CD4-positive, alpha-beta T cell treated with Interleukin-1 beta for 1 hour (primary cell): ENCODE results near the gene SUN5.
"Not testable (repeated sequence)": the region's sequence is repeated elsewhere in the genome, so short reads cannot be mapped to it uniquely, and the experiment has no call there.

Source experiments
- DNase-seq, 2 donors: peaks; one replicate each; pipeline ENCODE4 v3.0.0-alpha.2; 2020 to 2022

SUN5 gene, protein sequence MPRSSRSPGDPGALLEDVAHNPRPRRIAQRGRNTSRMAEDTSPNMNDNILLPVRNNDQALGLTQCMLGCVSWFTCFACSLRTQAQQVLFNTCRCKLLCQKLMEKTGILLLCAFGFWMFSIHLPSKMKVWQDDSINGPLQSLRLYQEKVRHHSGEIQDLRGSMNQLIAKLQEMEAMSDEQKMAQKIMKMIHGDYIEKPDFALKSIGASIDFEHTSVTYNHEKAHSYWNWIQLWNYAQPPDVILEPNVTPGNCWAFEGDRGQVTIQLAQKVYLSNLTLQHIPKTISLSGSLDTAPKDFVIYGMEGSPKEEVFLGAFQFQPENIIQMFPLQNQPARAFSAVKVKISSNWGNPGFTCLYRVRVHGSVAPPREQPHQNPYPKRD

DNA sequence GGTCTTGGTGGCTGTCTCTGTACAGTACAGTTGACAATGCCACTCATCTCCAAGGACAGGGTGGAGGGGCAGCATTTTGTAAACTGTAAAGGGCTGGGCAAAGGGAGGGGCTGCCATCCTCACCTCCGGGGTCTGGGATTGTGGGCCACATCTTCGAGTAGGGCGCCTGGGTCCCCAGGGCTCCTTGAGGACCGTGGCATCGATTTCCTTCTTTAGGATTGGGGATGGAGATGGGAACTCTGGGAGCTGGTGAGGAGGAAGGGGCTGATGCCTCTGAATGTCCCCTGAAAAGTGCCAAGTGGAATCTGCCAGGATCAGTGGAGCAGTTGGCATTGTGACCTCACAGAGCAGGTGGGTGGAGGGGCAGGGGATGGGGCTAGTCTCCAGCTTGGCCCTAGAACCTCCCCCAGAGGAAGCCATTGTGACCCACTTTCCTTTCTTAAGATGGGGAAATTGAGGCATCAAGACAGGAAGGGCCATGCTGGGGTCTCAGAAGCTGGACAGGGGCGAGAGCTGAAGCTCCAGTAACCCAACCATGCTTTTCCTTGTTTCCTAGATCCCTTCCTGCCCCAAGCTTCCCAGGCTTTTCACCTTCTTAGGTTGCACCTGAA, at the start of gene SUN5:
TSS of gene SUN5 (minus strand) at position 293 of the 611 bp plus-strand sequence. CDS start at position 200, 93 bp downstream.
- DNase-seq, result no peak

DNA sequence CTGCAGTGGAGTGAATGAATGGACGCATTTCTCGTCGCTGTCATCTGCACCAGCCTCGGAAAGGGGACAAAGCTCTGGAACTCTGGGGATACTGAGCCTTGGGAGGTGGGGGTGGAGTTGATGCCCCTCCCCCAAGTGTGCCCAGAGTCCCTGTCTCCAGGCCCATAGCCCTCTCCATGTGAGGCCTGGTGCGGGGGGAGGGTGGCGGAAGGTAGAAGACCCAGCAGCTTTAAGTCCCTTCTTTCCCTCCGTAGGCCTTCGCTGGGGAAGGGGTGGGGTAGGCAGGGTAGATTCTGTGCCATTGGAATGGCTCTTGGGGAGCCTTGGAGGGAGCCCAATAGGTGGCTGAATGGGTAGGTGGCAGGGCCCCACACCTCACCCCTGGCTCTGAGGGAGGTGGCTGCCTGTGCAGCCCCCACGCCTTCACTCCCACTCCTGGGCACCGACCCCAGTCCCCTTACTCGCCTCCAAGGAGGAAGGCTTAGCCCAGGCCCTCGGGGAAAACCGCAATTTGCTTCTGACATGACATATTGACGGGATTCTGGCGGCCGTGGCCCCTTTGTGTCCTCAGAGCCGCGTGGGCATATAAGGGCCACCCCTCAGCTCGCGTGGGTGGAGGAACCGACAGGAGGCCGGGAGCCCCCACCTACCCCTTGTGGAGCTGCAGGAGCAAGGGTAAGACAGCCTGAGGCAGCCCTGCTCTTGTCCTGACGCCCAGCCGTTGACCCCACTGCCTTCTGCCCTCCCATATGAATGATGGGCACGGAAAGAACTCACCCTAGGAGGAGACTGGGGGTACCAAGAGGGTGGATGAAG, 49.3 kb upstream of the SUN5 start, which contains the start of gene BPIFB3:
TSS of gene BPIFB3 (plus strand) at position 613 of the 816 bp plus-strand sequence. CDS start 1,533 bp downstream, outside the sequence.
- no peak for DNase-seq

DNA sequence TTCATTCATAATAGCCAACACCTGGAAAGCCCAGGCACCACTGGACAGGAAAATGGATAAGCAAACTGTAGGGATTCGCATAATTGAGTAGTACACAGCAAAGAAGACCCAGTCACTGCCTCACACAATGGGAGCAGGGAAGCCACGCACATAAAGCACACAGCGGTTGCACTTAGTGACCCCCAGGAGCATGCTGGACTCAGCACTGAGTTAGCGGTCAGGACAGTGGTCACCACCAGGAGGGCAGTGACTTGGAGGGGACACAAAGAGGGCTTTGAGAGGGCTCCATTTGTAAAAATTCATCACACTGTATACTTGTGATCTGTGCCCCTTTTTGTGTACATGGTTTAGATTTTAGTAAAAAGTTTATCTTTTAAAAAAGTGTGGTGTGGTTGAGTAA, 47.1 kb upstream of the SUN5 start:
- no peak for DNase-seq

DNA sequence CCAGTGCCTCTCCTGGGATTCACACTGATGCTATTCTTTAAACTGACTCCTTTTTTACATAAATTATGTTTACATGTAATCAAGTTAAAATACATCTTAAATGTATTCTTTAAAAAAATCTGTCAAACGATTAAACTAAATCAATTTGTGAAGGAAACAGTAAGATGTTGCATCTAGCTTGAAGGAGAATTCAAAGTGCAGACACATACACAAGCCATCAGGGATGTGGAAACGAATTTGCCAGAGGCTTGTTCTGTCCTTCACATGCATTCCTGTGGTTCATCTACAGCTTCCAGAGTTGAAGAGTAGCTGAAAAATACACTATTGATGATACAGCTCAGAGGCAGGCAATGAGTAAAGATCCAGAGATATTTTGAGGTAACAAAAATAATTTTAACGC, 42.2 kb upstream of the SUN5 start:
- no peak for DNase-seq

DNA sequence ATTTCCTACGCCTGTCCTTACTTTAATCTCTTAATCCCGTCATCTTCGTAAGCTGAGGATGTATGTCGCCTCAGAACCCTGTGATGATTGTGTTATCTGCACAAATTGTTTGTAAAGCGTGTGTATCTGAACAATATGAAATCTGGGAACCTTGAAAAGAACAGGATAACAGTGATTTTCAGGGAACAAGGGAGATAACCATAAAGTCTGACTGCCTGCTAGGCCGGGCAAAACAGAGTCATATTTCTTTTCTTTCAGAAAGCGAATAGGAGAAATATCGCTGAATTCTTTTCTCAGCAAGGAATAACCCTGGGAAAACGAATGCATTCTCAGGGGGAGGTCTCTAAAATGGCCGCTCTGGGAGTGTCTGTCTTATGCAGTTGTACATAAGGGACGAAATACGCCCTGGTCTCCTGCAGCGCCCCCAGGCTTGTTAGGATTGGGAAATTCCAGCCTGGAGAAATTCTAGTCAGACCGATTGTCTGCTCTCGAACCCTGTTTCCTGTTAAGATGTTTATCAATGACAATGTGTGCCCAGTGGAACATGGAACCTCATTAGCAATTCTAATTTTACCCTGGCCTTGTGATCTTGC, 41.0 kb upstream of the SUN5 start:
- DNase-seq, result not testable (repeated sequence)

DNA sequence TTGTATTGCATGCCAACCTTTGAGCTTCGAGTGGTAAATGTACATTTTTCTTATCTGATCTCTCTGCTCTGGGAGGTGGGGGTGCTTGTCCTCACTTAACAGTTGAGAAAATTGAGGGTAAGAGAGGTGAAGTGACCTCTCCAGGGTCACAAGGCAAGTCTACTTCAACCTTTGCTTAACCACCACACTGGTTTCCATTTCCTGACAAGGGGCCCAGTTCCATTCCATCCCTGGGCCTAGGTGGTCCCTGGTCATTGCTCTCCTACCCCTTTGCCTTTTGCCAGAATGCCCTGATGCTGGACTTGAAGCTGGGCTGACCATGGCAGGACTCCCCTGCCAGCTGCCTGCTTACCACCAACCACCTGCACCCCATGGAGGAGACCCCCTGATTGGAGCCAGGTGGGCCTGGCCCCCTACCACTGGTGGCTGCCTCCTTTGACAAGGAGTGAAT, 39.5 kb upstream of the SUN5 start:
- DNase-seq, result no peak

DNA sequence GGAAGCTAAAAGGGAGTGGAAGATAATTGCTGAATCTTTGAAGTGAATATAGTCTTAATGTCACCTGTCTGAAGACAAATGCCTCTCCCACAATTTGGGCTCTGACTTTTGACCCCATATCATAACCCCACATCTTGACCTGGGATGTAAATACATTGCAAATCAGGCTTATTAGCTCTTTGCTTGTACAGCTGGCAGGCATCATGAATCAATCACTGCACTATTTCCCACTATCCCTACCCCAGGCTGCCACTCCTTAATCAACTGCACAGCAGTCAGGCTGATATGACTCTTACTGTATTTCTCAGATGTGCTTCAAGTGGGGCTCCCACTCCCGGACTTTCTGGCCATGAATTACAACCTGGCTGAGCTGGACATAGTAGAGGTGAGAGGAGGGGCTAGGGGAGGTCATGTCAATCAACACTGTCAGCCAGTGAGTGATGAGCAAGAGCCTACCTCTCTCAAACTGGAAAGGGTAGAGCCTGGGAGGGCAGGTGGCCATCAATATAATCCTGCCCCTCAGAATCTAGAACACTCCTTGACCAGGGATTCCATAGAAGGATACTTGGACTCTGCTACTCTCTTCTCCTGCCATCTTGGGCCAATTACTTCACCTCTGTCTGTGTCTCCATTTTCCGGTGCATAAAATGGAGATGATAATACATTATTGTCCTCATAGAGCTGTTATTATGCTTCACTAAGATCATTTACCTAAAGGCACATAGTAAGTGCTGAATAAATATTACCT, 38.9 kb upstream of the SUN5 start:
- DNase-seq, result no peak

DNA sequence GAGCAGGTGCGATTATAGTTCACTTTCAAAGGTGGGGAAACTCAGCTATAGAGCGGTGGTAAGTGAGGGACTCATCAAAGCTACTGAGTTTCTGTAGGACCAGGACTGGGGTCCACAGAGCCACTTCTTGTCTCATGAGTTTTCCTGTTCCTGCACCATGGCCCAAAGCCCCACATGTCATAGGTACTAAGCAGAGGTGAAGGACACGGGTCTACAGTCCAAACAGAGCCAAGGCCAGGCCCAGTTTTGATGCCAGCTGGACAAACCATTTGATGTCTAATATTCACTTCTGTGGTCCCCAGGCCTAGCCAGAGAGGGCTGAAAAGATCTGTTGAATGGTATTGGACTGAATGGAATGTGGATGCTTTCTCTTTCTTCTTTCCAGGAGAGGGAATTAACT, 38.2 kb upstream of the SUN5 start:
- DNase-seq, result no peak

DNA sequence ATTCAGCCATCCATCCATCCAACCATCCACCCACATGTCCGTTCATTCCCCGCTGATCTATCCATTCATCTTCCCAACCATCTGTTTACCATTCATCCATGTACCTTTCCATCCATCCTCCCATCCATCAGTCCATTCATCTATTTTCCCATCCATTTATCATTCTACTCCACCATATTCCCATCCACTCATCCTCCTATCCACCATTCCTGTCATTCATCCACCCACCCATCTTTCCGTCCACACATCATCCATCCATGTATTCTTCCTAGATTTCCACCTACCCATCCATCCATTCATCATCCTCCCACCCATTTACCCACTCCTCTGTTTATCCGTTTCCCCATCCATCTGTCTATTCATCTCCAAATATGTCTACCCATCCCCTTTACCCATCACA, 34.0 kb upstream of the SUN5 start:
- no peak for DNase-seq

DNA sequence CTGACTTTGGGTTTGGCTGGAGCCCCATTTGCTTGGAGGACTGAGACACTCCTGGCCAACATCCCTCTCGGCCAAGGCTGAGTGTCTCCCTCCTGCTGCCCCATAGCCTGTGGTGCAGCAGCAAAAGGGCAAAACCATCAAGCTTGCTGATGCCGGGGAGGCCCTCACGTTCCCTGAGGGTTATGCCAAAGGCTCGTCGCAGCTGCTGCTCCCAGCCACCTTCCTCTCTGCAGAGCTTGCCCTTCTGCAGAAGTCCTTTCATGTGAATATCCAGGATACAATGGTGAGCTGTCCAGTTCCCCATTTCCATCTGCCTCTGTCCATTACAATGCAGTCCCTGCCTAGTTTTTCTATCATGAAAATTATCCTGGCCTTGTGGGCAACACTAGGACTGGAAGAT, 33.2 kb upstream of the SUN5 start:
- DNase-seq, result no peak

DNA sequence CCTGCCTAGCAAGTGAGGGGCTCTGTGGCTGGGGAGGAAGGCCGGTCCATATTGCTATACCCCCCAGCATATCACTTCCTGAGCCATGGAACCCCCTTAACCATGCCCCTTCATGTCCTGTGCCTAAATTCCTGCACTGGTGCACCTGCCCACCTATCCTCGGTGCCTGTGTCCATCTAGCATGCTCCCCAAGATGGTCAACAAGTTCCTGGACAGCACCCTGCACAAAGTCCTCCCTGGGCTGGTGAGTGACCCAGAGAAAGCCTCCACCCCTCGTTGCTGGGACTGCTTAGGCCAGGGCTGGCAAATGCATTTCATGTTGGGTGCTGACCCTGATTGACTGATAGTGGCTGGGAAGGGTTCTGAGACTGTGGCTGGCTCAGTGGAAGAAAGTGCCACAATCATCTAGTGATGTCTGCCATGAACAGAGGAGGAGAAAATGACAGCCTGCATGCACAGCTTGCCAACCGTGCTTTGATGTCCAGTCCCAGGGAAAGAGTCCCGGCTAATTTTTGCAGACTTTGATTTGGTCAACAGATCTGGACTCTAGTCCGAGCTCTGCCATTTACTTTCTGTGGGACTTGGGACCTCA, 30.8 kb upstream of the SUN5 start:
- no peak for DNase-seq

DNA sequence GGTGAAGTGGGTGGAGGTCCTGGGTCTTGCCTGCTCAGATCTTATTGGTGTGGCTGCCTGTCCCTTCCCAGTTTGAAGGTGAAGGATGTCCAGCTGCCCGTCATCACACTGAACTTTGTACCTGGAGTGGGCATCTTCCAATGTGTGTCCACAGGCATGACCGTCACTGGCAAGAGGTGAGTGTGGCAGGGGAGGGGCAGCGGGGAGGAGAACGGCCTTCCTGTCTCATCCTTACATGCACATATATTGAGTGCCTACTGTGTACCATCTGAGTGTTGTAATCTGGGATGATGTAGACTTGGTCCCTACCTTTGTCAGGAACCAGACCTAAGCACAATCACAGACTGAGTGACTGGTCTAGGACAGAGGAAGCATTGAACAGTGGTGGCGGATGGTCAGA, 29.9 kb upstream of the SUN5 start:
- DNase-seq, result no peak

DNA sequence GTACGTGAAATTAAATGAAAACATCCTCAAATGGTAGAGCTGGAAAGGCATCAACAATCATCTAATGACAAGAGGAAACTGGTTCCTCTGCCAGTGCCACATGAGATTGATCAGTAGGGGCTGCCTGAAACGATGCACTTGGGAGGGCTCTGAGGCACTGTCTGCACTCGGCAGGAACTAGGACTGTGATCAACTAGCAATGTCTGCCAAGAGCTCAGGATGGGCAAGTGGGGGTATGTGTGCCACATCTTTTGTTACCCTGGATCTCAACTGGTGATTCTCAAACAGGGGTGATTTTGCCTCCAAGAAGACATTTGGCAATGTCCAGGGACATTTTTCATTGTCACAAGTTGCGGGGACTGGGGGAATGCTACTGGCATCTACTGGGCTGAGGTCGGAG, 29.1 kb upstream of the SUN5 start:
- DNase-seq, result no peak

DNA sequence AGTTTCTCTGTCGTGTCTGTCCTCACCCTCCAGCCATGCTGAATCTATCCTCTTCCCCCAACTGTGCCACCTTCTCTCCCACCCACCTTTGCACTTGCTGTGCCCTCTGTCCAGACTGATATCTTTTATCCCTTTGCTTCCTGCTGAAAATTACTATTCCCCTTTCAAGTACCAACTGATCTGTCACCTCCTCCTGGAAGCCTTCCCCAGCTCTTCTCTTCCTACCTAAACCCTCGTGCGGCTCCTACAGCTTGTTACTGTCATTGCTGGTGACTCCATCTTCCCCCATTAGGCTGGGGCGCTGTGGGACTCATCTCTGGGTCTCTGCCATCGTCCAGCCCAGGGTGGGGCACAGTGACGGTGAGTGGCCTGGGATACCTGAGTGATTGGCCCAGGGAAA, 28.3 kb upstream of the SUN5 start:
- DNase-seq, result no peak

DNA sequence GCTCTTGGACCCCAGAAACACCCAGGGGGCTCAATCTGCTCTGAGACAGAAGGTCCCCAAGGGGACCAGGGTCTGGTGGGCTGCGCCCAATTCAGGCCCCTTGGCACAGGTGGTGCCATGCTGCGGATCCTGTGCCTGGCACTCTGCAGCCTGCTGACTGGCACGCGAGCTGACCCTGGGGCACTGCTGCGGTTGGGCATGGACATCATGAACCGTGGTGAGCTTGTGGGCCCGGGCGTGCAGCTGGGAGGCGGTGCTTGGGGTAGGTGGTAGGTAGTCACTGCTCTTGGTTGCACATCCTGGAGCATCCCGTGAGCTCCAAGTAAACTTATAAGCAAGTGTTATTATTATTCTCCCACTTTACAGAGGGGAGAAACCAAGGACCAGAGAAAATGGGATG, 27.3 kb upstream of the SUN5 start, which contains the start of gene BPIFB6:
TSS of gene BPIFB6 (plus strand) at position 118 of the 400 bp plus-strand sequence. CDS start at position 118, 0 bp downstream.
- DNase-seq, result no peak

DNA sequence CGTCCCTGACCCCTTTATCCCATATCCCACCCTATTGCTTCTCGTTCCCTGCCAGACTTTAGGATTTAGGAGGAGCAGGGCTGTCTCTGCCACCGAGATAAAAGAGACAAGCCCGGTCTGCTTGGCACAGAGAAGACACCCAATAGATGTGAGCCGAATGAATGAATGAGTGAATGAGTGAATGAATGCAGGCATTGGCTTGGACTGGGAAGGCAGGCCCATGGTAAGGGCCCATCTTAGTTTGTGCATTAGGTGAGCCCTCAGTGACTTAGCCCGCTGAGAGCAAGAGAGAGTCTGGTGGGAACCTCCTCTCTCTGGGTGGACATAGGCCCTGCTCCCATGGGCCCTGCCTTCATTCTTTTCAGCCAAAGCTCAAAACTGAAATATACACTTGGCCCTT, 26.3 kb upstream of the SUN5 start:
- no peak for DNase-seq

DNA sequence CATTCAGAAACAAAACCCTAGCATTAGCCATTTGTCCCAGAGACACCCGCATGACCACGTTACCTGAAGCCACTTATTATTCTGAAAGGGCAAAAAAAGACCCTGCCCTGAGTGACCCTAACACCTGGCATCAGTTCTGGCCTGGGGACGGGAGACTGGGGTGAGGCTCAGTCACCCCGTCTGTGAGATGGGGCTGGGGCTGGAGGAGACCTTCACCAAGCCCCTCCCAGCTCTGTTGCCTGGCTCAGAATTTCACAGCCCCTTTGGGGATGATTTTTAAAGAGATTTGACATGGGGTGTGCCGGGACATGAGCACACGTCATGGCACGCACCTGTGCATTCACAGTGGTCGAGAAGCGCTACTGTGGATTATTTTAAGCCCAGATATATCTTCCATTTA, 25.8 kb upstream of the SUN5 start:
- no peak for DNase-seq

DNA sequence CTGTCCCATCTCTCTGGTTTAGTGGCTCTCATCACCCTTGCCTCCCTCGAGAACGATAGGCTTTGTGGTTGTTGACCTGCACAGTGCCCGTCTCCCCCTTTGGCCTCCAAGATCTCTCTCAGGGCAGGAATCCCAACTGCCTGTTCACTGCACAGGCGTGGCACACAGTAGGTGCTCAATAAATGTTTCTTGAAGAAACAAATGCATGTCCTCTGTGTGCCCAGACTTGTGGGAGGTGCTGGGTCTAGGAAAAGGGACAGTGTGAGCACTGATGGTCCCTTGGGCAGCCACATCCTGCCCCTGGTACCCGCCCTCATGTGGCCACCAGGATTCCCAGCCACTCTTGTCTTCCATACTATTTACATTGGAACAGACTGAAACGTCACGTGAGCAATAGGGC, 24.6 kb upstream of the SUN5 start:
- no peak for DNase-seq

DNA sequence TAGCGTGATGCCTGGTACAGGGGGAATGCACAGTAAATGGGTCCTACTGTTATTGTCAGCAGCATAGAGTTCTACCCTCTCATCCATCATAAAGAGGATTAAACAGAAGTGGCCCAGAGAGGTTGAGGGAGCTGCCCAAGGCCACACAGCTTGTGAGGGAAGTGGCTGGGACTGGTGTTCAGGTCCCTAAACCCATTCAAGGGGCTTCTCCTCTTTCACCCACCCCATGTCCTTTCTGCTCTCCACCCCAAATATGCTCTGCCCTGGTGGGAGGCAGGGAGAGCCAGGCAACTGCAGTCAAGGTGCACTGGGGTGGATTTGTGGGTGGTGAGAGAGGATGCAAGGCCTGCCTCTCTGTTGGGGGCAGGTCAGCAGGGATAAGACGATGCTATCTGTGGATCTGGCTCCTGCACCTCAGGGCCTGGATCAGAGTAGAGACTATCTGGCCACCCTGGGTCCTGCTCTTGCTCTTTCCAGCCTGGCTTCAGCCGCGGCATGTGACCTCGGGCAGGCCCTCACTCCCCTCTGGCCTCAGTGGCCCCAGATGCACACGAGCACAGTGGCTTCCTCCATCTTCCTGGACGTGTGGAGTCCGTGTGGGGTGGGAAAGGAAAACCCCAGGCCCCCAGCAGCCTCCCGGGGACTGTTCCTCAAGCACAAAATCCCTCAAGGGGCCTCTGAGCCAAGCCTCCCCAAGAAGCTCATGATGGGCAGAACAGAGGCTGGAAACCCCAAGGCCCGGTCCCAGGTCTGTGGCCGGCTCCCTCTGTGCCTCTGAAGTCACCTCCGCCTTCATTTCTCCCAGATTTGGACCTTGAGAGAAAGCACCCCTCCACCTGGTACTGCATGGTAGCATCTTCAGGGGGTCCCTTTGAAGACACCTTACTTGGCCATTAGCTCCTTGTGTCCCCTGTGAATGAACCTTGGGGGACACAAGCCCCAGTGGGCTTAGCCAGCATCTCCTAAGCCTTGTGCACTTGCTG, 23.8 kb upstream of the SUN5 start:
- DNase-seq, result no peak
